Amniotic epithelial cell (primary cell): ENCODE measurements around the gene GDAP1L1.
"Not testable (repeated sequence)": the region's sequence is repeated elsewhere in the genome, so short reads cannot be mapped to it uniquely, and the experiment has no call there.

Source experiments
- DNase-seq: peaks from one replicate; pipeline ENCODE4 v3.0.0-alpha.2; 2010; ENCODE audit warnings: low read depth

The GDAP1L1 gene

GRCh38 chr20:44219791-44220190 lies 27.3 kb upstream of the GDAP1L1 start:
- DNase-seq, result no peak

GRCh38 chr20:44221368-44221954 lies 25.6 kb upstream of the GDAP1L1 start:
- DNase-seq, result no peak

GRCh38 chr20:44222027-44222426 lies 25.1 kb upstream of the GDAP1L1 start:
- DNase-seq, result no peak

- no peak for DNase-seq
Observed at GRCh38 chr20:44222633-44223368, 24.3 kb upstream of the GDAP1L1 start.

- DNase-seq, result no peak
Observed at GRCh38 chr20:44223721-44224120, 23.4 kb upstream of the GDAP1L1 start.

GRCh38 chr20:44224637-44225036 lies 22.5 kb upstream of the GDAP1L1 start:
- no peak for DNase-seq

- DNase-seq, result no peak
Observed at GRCh38 chr20:44228465-44229258, 18.4 kb upstream of the GDAP1L1 start.

- DNase-seq, result no peak
Observed at GRCh38 chr20:44231193-44231592, 15.9 kb upstream of the GDAP1L1 start.

- DNase-seq, result no peak
Observed at GRCh38 chr20:44231713-44232468, 15.2 kb upstream of the GDAP1L1 start.

- not testable (repeated sequence) for DNase-seq
Observed at GRCh38 chr20:44232469-44232856, 14.6 kb upstream of the GDAP1L1 start.

GRCh38 chr20:44233436-44234016 lies 13.6 kb upstream of the GDAP1L1 start:
- no peak for DNase-seq

GRCh38 chr20:44234566-44235317 lies 12.4 kb upstream of the GDAP1L1 start:
- no peak for DNase-seq

- no peak for DNase-seq
Observed at GRCh38 chr20:44235702-44236101, 11.4 kb upstream of the GDAP1L1 start.

- not testable (repeated sequence) for DNase-seq
Observed at GRCh38 chr20:44236840-44237239, 10.3 kb upstream of the GDAP1L1 start.

- no peak for DNase-seq
Observed at GRCh38 chr20:44241796-44242195, 5.3 kb upstream of the GDAP1L1 start.

- DNase-seq, result no peak
Observed at GRCh38 chr20:44245977-44246376, 1.1 kb upstream of the GDAP1L1 start.

- peak; percentile 40 for DNase-seq
Observed at GRCh38 chr20:44247586-44248409, 690 bp downstream of the GDAP1L1 start.

- DNase-seq, result no peak
Observed at GRCh38 chr20:44248410-44248759, 1.3 kb downstream of the GDAP1L1 start.

GRCh38 chr20:44251284-44251683 lies 4.2 kb downstream of the GDAP1L1 start:
- no peak for DNase-seq

GRCh38 chr20:44253528-44253927 lies 6.4 kb downstream of the GDAP1L1 start:
- DNase-seq, result no peak
